Nephron (organoid): ENCODE results near the gene SLFN14.

Experiments used
- H3K27ac Mint-ChIP-seq, 3 experiments: 2 replicates each; pipeline ENCODE4 v1.8.0; 2020; ENCODE audit warnings: mixed read lengths in 3 of 3, mild to moderate bottlenecking in 2 of 3, moderate library complexity in 1 of 3
- H3K27me3 Mint-ChIP-seq: 2 replicates; pipeline ENCODE4 v1.8.0; 2021; ENCODE audit warnings: low read depth, mild to moderate bottlenecking, moderate library complexity, mixed read lengths
- H3K36me3 Mint-ChIP-seq: 2 replicates; pipeline ENCODE4 v1.8.0; 2020; ENCODE audit warnings: low read depth, mixed read lengths
- H3K4me1 Mint-ChIP-seq: 2 replicates; pipeline ENCODE4 v1.8.0; 2020; ENCODE audit warnings: mixed read lengths
- H3K4me3 Mint-ChIP-seq, 3 experiments: 2 replicates each; pipeline ENCODE4 v1.8.0; 2020; ENCODE audit warnings: mild to moderate bottlenecking in 3 of 3, mixed read lengths in 3 of 3, moderate library complexity in 2 of 3
- H3K9me3 Mint-ChIP-seq: 2 replicates; pipeline ENCODE4 v1.8.0; 2020; ENCODE audit warnings: mixed read lengths
- TF ChIP-seq, protein P1 (sequence below), 3 experiments: fragments of 200-600 bp; sonication (generic); IDR thresholded peaks; one replicate each; pipeline ENCODE4 v1.5.0; 2021; ENCODE audit warnings: antibody characterized with exemption in 3 of 3; ENCODE audit not compliant: unreplicated experiment in 3 of 3

SLFN14 gene

DNA sequence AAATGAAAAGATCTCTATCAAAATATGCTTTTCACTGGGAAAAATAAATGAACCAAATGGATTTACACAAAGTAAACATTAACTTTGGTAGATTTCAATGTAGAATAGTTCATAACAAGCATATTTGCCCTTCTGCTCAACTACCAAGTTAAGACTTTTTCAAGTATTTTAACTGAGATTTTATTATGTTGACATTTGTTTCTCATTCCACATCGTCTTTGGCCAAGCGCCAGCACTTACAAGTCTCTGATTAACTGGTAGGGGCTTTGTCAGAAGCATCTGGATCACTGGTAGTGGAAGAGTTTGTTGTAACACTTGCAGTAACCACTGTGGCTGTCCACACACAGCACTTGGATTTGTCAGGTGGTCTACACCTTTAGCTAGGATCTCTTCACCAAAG is 46.1 kb downstream of the SLFN14 start:
- no peaks in the 10 kb centered on the region for H3K36me3 Mint-ChIP-seq
- TF ChIP-seq, protein P1, sequence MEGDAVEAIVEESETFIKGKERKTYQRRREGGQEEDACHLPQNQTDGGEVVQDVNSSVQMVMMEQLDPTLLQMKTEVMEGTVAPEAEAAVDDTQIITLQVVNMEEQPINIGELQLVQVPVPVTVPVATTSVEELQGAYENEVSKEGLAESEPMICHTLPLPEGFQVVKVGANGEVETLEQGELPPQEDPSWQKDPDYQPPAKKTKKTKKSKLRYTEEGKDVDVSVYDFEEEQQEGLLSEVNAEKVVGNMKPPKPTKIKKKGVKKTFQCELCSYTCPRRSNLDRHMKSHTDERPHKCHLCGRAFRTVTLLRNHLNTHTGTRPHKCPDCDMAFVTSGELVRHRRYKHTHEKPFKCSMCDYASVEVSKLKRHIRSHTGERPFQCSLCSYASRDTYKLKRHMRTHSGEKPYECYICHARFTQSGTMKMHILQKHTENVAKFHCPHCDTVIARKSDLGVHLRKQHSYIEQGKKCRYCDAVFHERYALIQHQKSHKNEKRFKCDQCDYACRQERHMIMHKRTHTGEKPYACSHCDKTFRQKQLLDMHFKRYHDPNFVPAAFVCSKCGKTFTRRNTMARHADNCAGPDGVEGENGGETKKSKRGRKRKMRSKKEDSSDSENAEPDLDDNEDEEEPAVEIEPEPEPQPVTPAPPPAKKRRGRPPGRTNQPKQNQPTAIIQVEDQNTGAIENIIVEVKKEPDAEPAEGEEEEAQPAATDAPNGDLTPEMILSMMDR (IDR thresholded peaks at IDR 0.05; ENCODE audit: unreplicated experiment in 3 of 3), result no peak

More for the DNA sequence above, 46.1 kb downstream of the SLFN14 start:
- H3K4me1 Mint-ChIP-seq, result no peaks in the 10 kb centered on the region
- H3K27me3 Mint-ChIP-seq, result peaks cover 51% of the 10 kb centered on the region
- no peaks in the 10 kb centered on the region for H3K9me3 Mint-ChIP-seq
- H3K4me3 Mint-ChIP-seq, result no peak overlapping the region
- H3K27ac Mint-ChIP-seq, result no peak overlapping the region
